OCI-LY1 (cell line): ENCODE measurements around the gene RNPS1.

Experiments
- H2AFZ ChIP-seq: fragments of 200-600 bp; sonication (generic), shearing (Covaris generic); 2 replicates; pipeline ENCODE4 v1.6.0; 2014; ENCODE audit warnings: antibody characterized with exemption, mild to moderate bottlenecking, low read length
- H3F3A ChIP-seq: fragments of 200-600 bp; sonication (generic), shearing (Covaris generic); 2 replicates; pipeline ENCODE4 v1.6.0; 2014; ENCODE audit warnings: mild to moderate bottlenecking, antibody characterized with exemption, low read length, moderate library complexity; ENCODE audit not compliant: insufficient read depth
- H3K27ac ChIP-seq: fragments of 200-600 bp; sonication (generic); 2 replicates; pipeline ENCODE4 v1.5.1; 2014; ENCODE audit warnings: low read length, mixed run types, mild to moderate bottlenecking, low read depth; ENCODE audit not compliant: poor library complexity, severe bottlenecking
- H3K27me3 ChIP-seq: fragments of 200-600 bp; sonication (generic); 2 replicates; pipeline ENCODE4 v1.6.0; 2014; ENCODE audit warnings: antibody characterized with exemption, mild to moderate bottlenecking, low read length, moderate library complexity; ENCODE audit not compliant: insufficient read depth
- H3K36me3 ChIP-seq: fragments of 200-600 bp; sonication (generic); 2 replicates; pipeline ENCODE4 v1.6.1; 2014; ENCODE audit warnings: mild to moderate bottlenecking, antibody characterized with exemption, low read length, moderate library complexity, mixed read lengths; ENCODE audit not compliant: insufficient read depth
- H3K4me1 ChIP-seq: fragments of 200-600 bp; sonication (generic); 2 replicates; pipeline ENCODE4 v1.5.1; 2014; ENCODE audit warnings: mild to moderate bottlenecking, low read length, moderate library complexity; ENCODE audit not compliant: insufficient read depth, severe bottlenecking
- H3K4me2 ChIP-seq: fragments of 200-600 bp; sonication (generic), shearing (Covaris generic); 2 replicates; pipeline ENCODE4 v1.6.1; 2014; ENCODE audit warnings: low read length
- H3K4me3 ChIP-seq: fragments of 200-600 bp; sonication (generic); 2 replicates; pipeline ENCODE4 v1.5.1; 2014; ENCODE audit warnings: low read length, low read depth, mild to moderate bottlenecking, mixed read lengths; ENCODE audit not compliant: poor library complexity, severe bottlenecking
- H3K79me2 ChIP-seq: fragments of 200-600 bp; shearing (Covaris generic); 2 replicates; pipeline ENCODE4 v1.6.1; 2016; ENCODE audit warnings: mixed run types, low read length, mixed read lengths; ENCODE audit not compliant: insufficient read depth
- H3K9ac ChIP-seq: fragments of 200-600 bp; sonication (generic), shearing (Covaris generic); 2 replicates; pipeline ENCODE4 v1.6.1; 2014; ENCODE audit warnings: mild to moderate bottlenecking, low read length, mixed read lengths
- H3K9me2 ChIP-seq: fragments of 200-600 bp; sonication (generic), shearing (Covaris generic); 2 replicates; pipeline ENCODE4 v1.6.1; 2014; ENCODE audit warnings: low read depth, mild to moderate bottlenecking, low read length, mixed read lengths
- H3K9me3 ChIP-seq: fragments of 200-600 bp; shearing (Covaris generic); 2 replicates; pipeline ENCODE4 v1.6.1; 2014; ENCODE audit warnings: low read length, mixed read lengths
- H4K20me1 ChIP-seq: fragments of 200-600 bp; sonication (generic), shearing (Covaris generic); 2 replicates; pipeline ENCODE4 v1.6.0; 2016; ENCODE audit warnings: mild to moderate bottlenecking, low read length; ENCODE audit not compliant: insufficient read depth
- EZH2 ChIP-seq: fragments of 200-600 bp; sonication (generic), shearing (Covaris generic); IDR thresholded peaks from 2 replicates; pipeline ENCODE4 v1.8.0; 2017; ENCODE audit warnings: borderline replicate concordance, mixed run types, mild to moderate bottlenecking, antibody characterized with exemption, low read length, moderate library complexity, mixed read lengths
- TF ChIP-seq, protein P1 (sequence below): fragments of 200-600 bp; sonication (generic), shearing (Covaris generic); IDR thresholded peaks from 2 replicates; pipeline ENCODE4 v1.5.1; 2017; ENCODE audit warnings: mild to moderate bottlenecking, antibody characterized with exemption, low read length, moderate library complexity, mixed read lengths

The RNPS1 gene

DNA sequence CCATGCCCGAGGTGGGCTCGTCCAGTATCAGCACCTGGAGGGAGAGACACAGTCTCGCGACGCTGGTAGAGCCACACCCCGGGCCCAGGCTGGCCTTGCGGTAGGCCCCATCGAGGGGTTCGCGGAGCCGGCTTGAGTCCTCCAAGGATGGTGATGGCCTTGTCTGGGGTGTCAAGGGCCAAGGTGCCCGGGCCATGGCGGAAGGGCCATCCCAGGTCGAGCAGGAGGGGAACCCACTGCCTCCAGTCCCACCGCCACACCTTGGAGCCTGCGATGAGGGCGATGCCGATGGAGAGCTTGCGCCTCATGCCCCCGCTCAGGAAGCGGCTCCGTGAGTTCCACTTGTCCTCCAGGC is 29.6 kb upstream of the RNPS1 start:
- Histone ChIP-seq H3K9ac (no peak overlapping the region), H3K4me3 (no peak overlapping the region), H3K36me3 (no peaks in the 10 kb centered on the region), H3K4me1 (no peaks in the 10 kb centered on the region), H3K4me2 (no peak overlapping the region), H3F3A (no peaks in the 10 kb centered on the region), H2AFZ (no peak overlapping the region), H4K20me1 (no peaks in the 10 kb centered on the region), H3K27ac (no peak overlapping the region), H3K79me2 (no peaks in the 10 kb centered on the region), H3K9me2 (no peaks in the 10 kb centered on the region), H3K9me3 (no peaks in the 10 kb centered on the region), H3K27me3 (0 out of 2 replicates have a peak, but pooled peaks cover 7% of the 10 kb centered on the region)
- TF ChIP-seq, protein P1, sequence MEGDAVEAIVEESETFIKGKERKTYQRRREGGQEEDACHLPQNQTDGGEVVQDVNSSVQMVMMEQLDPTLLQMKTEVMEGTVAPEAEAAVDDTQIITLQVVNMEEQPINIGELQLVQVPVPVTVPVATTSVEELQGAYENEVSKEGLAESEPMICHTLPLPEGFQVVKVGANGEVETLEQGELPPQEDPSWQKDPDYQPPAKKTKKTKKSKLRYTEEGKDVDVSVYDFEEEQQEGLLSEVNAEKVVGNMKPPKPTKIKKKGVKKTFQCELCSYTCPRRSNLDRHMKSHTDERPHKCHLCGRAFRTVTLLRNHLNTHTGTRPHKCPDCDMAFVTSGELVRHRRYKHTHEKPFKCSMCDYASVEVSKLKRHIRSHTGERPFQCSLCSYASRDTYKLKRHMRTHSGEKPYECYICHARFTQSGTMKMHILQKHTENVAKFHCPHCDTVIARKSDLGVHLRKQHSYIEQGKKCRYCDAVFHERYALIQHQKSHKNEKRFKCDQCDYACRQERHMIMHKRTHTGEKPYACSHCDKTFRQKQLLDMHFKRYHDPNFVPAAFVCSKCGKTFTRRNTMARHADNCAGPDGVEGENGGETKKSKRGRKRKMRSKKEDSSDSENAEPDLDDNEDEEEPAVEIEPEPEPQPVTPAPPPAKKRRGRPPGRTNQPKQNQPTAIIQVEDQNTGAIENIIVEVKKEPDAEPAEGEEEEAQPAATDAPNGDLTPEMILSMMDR: no peak
- TF ChIP-seq EZH2: no peak

DNA sequence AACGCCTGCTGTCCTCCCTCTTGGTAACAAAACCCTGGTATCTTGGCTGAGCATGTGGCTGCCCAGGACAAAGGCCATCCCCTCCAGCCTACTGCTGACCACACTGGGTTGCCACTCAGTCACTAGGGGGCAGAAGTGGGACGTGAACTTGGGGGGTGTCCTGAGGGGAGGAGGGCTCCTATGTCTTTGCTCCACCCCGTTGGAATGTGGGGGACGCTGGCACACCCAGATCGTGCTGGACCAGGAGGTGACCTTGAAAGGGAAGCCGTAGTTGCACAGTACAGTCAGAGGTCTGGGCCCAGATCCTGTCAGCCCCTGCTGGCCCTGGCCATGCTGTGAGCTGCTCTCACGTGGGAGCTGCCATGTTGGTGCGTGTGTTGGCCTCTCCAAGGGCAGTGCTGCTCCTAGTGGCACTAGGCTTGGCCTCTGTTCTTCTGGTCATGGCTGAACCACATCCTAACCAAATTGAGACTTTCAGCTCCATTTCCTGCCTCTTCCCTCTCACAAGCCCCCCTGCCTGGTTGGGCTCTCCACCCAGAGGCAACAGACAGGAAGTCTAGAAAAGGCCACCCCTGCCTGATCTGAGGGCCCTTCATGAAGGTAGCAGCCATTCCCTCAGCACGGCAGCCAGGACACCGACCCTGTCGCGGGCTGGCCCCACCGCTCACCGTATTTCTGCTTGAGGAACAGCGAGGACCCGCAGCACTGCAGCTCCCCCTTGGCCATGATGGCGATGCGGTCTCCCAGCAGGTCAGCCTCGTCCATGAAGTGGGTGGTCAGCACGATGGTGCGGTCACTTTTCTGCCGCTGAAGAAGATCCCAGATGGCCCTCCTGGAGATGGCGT is 29.0 kb upstream of the RNPS1 start:
- Histone ChIP-seq H4K20me1 (no peaks in the 10 kb centered on the region), H3K9me3 (no peaks in the 10 kb centered on the region), H3F3A (no peaks in the 10 kb centered on the region), H3K4me2 (no peak overlapping the region), H3K27ac (no peak overlapping the region), H3K4me1 (no peaks in the 10 kb centered on the region), H3K9ac (no peak overlapping the region), H3K79me2 (no peaks in the 10 kb centered on the region), H3K9me2 (no peaks in the 10 kb centered on the region), H3K27me3 (0 out of 2 replicates have a peak, but pooled peaks cover 7% of the 10 kb centered on the region), H3K36me3 (no peaks in the 10 kb centered on the region), H2AFZ (no peak overlapping the region), H3K4me3 (no peak overlapping the region)
- no peak for TF ChIP-seq EZH2
- TF ChIP-seq, protein P1: peak; percentile 65

DNA sequence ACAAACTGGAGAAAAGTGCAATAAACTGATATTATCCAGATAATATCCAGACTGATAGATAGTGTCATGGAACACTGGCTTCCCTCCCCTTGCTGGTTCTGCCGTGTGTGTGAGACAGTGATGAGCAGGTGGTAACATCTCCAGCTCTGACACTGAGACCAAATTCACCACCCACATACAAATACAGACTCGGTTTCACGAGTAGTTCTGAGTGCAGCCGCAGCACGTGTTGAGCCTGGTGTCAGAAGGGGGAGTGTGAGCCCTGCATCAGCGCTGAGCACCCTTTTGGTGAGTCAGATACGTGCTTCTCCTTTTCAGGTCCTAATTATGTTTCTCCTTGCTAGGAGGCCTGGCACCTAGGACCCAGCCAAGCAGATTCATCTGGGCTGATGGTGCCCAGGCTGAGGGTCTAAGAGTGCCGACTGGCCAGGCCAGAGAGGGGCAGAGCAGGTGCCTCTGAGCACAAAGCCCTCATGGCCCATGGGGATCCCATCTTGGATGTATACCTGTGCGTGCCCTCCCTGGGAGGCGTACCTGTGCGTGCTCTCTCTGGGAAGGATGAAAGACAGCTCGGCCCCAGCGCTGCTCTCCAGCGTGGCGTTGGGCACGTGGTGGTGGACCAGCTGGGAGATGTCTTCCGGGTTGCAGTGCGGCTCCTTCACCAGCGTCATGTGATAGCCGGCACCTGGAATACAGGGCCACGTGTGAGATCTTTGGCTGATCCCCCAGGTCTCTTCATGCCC is 27.3 kb upstream of the RNPS1 start:
- Histone ChIP-seq H3K4me3 (no peak overlapping the region), H3K36me3 (no peaks in the 10 kb centered on the region), H4K20me1 (no peaks in the 10 kb centered on the region), H3F3A (no peaks in the 10 kb centered on the region), H3K79me2 (no peaks in the 10 kb centered on the region), H3K27me3 (0 out of 2 replicates have a peak, but pooled peaks cover 7% of the 10 kb centered on the region), H3K9me2 (no peaks in the 10 kb centered on the region), H3K27ac (no peak overlapping the region), H2AFZ (no peak overlapping the region), H3K4me1 (no peaks in the 10 kb centered on the region), H3K4me2 (no peak overlapping the region), H3K9ac (no peak overlapping the region), H3K9me3 (no peaks in the 10 kb centered on the region)
- TF ChIP-seq, protein P1: no peak
- TF ChIP-seq EZH2: no peak
